HG02571 (cell line): ENCODE measurements around the gene SGTB.
"Not testable (repeated sequence)": the region's sequence is repeated elsewhere in the genome, so short reads cannot be mapped to it uniquely, and the experiment has no call there.

Experiments used
- ATAC-seq: cut with Tn5 transposase; IDR thresholded peaks from one replicate; pipeline ENCODE4 v1.9.1; 2021; ENCODE audit warnings: mild to moderate bottlenecking, moderate library complexity; ENCODE audit not compliant: unreplicated experiment

SGTB gene

DNA sequence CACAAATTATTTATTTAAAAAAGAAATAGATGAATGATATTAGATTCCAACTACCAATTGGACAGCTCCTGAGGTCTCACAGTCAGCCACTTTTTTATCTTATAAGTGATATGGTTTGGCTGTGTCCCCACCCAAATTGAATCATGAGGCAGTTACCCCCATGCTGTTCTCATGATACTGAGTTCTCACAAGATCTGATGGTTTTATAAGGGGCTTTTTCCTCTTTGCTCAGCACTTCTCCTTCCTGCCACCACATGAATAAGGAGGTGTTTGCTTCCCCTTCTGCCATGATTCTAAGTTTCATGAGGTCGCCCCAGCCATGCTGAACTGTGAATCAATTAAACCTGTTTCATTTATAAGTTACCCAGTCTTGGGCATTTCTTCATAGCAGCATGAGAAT, 13.0 kb upstream of the SGTB start:
- ATAC-seq = no peak

DNA sequence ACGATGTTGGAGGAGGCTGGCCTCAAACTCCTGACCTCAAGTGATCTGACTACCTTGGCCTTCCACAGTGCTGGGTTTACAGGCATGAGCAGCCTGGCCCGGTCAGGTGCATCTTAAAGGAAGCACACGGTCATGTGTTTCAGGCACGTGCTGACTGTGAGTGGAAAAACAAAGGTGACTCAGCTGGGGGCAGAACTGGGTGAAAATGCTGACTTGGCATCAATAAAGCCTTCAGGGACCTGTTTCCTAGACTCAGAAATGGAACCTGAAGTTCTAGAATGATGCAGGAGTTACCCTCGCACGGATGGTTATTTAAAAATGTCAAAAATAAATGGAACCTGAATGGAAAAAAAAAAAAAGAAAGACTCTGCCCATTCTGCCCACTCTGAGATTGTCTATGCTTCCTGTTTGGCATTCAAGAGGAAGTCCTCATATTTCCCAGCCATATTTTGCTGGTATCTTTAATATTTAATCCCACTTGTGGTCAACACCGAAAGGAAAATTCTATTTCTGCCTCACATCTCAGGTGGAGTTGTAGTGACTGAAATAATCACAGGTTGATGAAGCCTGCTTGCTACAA, 12.4 kb upstream of the SGTB start:
- ATAC-seq = not testable (repeated sequence)

DNA sequence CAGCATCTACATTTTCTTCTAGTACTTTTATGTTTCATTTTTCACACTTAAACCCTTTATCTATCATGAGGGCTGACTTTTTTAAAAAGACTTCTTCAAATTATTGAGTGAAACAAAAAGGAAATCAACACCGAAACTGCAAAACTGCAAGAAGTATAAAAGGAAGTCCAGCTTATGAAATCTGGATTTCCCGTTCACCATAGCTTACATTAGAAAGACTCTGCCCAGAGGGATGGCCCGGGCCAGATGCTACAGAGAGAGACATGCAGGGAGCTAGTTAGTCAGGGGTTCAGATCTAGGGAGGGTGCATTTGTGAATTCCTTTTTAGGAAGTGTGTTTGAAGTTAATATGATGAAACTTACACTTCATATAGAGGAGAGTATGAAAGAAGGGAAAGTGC, 10.1 kb upstream of the SGTB start:
- not testable (repeated sequence) for ATAC-seq

DNA sequence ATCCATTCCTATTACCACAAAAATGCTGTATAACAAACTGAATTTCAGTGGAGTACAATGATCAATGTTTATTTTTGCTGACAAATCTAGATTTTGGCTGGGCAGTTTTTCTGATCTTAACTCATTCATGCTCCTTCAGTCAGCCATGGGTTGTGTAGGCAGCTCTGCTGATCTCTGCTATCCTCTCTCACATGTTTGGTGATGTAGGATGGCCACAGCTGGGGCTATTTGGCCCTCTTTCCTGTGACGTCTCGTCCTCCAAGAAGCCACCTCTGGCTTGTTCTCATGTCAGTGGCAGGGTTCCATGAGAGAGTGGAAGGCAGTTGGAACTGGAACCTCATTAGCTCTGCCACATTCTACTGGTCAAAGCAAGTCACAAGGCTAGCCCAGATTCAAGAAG, 9.0 kb upstream of the SGTB start:
- no peak for ATAC-seq

DNA sequence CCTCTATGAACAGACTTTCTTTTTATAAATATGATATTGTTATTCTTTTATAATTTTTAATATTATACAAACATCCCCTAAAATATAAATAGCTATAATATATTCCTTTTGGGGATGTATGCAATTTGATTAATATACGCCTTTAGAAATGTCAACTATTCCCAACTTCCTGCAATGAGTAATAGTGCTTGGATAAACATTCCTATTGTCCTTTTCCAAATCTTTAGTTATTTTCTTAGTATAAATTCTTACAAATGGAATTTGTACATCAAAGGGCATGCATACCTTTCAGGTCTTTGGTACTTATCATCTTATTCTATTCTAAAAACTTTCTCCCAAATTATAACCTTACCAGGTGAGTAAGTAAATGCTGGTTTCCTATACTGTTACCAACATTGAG, 6.3 kb upstream of the SGTB start:
- ATAC-seq = no peak

DNA sequence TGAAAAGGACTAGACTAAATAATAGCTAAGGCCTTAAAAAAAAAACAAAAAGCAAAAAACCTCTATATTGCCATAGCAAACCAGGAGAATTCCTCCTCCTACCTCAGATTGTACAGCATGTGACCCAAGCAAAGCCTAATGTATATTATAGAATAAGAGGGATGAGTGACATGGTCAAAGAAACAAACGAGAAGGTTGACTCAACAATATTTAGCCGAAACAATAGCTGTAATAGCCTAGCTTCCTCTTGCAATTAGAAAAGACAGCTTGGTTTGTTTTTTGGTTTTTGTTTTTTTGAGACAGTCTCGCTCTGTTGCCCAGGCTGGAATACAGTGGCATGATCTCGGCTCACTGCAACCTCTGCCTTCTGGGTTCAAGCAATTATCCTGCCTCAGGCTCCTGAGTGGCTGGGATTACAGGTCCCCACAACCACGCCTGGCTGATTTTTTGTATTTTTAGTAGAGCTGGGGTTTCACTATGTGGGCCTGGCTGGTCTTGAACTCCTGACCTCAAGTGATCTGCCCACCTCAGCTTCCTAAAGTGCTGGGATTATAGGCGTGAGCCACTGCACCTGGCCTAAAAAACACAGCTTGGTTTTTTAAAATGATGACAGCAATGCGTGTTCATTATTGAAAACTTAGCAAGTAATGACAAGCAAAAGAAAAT, 5.7 kb upstream of the SGTB start:
- ATAC-seq = no peak

DNA sequence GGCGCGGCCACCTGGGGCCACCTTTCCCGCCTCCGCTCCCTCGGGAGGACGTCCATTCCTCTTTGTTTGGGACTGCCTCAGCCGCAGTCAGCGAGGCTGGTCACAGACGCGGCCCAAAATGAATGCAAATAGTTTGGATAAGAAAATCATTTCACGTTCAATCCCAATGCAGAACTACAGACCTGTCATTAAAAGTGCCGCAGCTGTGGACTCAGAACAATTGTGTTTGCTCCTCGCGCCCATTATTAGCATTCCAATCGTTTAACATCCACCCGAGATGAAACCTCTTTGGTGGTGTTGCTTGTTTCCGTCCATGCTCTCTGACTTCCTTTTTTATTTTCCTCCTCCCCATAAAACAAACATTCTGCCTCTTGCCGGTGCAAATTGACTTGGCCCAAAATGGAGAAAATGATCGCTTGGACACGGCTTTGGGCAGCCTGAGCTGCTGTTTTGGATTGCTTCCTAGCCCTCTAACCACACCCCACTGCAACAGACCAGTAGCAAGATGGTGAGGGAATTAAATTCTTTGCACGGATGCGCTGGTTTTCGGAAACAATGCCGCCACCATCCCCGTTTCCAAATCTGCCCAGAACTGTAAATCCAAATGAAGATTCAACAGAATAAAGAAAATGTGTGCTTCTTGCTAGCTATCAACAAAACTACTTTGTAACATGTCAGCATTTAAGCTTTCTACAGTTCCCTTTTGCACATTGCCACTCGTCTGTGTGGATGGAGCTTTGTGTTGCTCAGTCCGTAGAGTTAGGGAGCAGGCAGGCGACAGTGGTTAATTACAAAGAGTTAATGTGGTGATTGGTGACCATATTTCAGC, 880 bp upstream of the SGTB start:
- no peak for ATAC-seq

DNA sequence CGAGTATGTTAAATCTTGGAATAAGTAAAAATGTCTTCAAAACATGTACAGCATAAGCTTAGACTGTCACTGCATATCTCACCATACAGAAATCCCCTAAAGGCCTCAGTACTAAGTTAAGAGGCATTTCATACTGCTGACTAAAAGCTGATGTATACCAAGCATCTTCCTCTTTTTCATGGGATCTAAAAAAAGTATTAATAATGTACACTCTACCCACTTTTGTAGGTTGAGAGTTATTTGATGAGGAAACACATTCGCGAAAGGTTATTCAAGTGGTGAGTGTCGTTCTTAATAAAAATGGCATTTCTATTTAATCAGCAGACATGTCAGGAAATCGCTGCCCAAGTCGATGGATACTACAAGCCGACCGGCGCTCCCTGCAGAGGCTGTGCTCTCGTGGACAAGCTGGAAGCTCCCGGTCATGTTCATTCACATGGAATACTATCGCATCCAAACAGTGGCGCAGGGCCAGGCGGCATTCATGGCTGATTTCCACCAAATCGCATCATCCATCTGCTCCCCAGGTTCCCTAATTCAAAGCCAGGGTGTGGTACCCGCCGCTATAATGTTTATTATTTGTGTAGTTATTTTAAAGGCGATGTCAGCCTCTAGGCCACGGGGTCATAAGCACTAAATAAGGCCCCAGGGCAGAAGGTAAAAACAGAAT, 724 bp downstream of the SGTB start:
- ATAC-seq = no peak

DNA sequence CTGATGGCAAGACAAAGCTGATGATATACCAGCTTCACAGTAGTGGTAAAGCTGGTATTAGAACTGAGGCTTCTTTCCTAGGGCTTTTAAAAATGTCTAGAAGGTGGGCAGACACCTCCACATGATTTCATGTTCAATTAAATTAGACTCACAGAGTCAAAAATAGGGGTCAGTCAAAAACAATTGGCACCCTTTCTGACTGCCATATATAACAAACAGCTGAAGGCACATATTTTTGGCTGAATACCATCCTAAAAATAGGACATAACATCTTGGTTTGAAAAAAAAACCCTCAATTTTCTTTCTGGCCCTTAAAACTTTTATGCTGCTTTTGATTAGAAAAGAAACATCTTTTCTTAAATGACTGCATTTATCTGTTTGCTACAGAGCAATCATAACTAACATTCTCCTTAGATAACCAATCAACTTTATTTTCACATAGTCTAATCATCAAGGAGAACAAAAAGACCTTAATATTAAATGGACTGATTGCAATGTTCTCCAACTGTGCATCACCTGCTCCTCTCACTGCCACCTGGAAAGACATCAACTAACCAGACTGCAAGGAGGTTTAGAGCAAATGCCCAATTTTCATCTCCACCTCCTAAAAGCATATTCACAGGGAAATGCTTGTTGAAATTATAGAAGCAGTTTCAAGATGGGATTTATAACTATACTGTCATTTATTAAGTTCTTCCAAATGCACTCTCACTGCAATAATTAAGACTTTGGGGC, 3.2 kb downstream of the SGTB start:
- ATAC-seq = no peak

DNA sequence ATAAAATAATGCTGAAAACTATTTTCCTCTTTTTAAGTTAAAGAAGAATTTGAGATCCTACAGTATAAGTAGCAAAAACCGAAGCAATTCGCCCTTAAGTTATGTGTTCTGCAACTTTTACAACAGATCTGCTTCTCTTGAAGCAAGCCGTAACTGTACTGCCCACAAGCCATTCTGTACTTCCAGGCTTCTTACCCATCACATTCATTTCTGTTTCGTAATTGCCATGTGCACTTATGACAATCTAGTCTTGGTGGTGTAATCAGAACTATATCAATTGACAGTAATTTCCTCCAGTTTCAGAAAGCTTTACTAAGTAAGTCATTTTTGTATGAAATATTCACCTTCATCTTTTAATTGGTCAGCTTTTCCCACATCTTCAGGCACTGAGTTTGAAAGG, 13.8 kb downstream of the SGTB start:
- no peak for ATAC-seq

DNA sequence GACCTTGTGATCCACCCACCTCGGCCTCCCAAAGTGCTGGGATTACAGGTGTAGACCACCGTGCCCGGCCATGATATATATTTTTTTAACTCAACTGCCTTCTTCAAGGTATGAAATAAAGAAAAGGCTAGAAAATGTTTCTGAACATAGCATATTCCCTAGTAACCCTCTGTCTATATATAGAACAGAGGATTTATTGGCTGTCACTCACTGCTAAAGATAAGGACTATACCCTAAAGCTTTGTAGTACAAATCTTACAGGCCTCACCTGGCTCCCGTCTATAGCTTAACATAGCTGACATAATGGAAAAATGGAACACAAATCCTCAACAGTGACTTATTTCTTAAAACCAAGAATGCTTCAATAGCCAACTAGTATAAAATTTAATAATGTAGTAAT, 14.2 kb downstream of the SGTB start:
- no peak for ATAC-seq

DNA sequence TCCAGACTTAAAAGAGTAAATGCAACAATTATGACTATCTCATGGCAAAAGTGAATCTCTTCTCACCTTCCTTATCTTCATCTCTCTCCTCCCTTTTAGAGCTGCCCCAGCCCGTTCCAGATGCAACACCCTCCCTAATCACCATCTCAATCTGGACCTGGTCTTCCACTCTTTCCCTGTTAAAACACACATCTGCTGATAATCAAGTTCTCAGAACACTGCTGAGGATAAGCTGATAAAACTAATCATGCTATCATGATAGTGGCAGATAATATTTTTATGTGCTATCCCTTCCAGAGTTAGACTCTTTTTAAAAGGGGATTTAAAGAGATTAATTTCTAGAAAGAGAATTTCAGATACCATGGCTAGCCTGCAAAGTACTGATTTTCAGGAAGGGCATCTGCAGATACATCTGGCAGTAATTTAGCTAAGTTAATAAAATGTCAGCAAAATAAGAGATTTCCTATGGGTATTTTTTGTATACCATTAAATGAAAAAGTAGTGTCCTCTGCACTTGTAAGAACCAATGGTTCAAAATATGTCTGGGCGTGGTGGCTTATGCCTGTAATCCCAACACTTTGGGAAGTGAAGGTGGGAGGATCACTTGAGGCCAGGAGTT, 17.2 kb downstream of the SGTB start:
- no peak for ATAC-seq

DNA sequence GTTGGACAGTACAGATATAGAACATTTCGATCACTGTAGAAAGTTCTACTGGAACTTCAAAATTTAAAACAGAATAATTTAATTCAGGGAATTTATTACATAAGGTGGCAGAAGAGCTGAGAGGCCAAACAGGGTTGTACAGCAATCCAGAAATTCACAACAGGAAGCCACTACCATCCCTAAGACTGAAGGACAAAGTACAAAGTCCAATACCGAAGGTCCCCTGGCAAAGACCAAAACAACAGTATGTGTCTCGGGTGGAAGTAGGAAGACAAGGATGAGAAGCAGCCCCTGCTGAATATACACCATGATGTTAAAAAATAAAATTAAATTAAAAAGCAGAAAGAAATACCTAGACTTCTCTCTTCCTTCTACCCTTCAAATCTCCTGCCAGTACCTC, 19.9 kb downstream of the SGTB start:
- ATAC-seq = no peak

DNA sequence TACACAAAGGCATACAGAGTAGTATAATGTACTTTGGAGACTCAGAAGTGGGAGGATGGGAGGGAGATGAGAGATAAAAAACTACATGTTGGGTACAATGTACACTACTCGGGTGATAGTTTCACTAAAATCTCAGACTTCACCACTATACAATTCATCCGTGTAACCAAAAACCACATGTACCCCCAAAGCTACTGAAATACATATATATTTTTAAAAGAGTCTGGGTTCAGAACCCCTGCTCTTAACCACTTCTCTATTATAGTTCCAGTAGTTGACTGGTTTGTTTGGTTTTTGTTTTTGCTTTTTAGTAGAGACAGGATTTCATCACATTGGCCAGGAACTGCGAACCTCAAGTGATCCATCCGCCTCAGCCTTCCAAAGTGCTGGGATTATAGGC, 22.6 kb downstream of the SGTB start:
- ATAC-seq = no peak

DNA sequence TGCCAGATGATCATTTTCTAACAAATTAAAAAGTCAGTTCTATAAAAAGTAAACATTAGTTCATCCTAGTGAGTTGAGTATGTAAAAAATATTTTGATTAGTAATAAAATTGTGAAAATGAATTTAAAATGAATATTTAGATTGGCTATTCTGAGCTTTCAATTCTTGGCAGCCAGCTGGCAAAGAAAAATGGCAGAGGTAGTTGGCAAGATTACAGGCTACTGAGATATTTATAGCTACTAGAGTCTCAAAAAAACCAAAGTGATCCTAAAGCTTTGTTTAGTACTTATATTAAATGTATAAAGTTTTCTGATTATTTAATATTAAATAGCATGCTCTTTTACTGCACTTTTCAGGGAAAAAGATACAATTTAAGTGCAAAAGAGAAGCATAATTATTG, 25.0 kb downstream of the SGTB start:
- no peak for ATAC-seq

DNA sequence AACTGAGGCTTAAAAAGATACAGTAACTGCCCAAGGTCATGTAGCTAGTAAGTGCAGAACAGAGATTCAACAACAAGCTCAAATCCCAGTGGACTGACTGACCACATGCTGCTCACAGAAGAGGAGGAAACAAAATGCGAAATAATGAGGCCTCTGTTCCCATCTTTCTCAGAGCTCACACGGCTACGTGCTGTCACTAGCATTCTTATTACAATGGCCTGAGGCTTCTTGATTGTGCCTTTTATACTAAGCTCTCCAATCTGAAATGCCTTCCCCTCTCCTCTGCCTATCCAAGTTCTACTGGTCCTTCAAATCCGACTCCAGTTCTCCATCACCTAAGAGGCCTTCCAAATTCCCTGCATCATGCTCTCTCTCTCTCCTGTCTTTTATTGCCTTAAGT, 26.0 kb downstream of the SGTB start:
- ATAC-seq = no peak

DNA sequence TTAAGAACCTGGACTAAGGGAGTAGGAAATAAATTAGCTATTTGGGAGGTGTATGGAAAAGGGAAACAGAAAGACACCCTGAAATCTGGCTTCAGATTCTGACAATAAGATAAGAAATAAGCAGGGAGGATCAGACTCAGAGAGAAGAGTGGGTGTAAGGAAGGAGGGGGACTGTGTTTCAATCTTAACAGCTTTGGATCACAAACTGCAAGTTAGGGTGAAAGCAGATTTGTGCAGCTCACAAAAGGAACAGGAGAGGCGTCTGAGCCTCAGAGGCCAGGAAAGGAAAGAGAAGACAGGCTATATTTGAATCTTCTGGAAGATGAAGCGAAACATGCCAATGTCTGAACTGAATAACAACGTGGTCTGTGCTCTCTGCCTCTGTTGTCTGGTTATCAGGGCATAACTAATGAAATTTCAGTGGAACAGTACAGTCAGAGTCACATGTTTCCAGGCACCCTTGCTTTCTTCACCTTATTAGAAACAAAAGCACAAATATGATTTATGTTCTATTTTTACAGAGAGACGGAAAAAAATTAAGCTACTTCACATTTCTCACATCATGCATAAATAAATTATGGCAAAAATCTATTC, 26.6 kb downstream of the SGTB start:
- no peak for ATAC-seq

DNA sequence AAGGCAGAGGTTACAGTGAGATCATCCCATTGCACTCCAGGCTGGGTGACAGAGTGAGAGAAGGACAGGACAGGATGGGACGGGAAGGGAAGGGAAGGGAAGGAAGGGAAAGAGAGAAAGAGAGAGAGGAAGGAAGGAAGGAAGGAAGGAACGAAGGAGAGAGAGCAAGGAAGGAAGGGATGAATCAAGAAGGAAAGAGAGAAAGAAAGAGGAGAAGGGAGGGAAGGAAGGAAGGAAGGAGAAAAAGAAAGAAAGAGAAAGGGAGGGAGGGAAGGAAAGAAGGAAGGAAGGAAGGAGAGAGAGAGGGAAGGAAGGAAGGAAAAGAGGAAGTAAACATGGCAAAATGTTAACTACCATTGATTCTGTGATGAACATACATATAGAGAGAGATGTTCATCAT, 28.8 kb downstream of the SGTB start:
- ATAC-seq = no peak

DNA sequence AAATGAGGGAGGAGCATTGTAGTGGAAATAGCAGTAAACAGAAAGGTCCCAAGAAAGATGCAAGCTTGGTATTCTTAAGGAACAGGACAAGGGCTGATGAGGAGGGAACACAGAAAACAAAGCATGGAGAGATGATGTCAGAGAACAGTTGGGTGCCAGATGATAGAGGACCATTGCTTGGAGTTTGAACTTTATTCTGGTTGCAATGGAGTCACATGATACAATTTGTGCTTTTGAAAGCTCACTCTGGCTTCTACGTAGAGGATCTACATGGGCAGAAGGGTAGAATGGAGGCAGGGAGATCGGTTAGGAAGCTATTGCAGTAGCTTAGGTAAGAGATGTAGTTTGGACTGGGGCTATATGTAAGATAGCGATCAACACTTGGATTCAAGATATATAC, 39.8 kb downstream of the SGTB start:
- no peak for ATAC-seq

DNA sequence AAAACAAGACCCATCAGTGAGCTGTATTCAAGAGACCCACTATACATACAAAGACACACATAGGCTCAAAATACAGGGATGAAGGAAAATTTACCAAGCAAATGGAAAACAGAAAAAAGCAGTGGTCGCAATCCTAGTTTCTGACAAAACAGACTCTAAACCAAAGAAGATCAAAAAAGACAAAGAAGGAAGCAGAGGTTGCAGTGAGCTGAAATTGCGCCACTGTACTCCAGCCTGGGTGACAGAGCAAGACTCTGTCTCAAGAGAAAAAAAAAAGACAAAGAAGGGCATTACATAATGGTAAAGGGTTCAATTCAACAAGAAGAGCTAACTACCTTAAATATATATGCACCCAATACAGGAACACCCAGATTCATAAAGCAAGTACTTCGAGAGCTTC, 45.9 kb downstream of the SGTB start:
- not testable (repeated sequence) for ATAC-seq
